Liver (tissue), 9 donors: ENCODE data around the gene BMP6. TPM values are rescaled to one million over a fixed set of nuclear protein-coding genes. Genes with fewer than 3 reads are reported as not detected.

ENCODE experiments used
- DNase-seq: peaks from one replicate; pipeline ENCODE4 v3.0.0-alpha.2; 2017; ENCODE audit warnings: low spot score
- H3K27ac ChIP-seq, 2 donors: one replicate each; pipeline ENCODE4 v1.7.0; 2013; ENCODE audit warnings: inconsistent platforms in 2 of 2, low read length in 2 of 2, control low read depth in 1 of 2, low read depth in 1 of 2, mild to moderate bottlenecking in 1 of 2
- H3K27me3 ChIP-seq, 4 donors: one replicate each; pipeline versions ENCODE4 v1.6.1 to v1.7.0; 2013; ENCODE audit warnings: low read length in 3 of 4, inconsistent platforms in 1 of 4, mild to moderate bottlenecking in 1 of 4, moderate library complexity in 1 of 4; ENCODE audit not compliant: control insufficient read depth in 4 of 4, insufficient read depth in 4 of 4
- H3K36me3 ChIP-seq, 4 donors: one replicate each; pipeline versions ENCODE4 v1.6.1 to v1.7.0; 2013; ENCODE audit warnings: low read length in 3 of 4, mild to moderate bottlenecking in 3 of 4, low read depth in 1 of 4, moderate library complexity in 1 of 4; ENCODE audit not compliant: control insufficient read depth in 4 of 4, insufficient read depth in 3 of 4
- H3K4me1 ChIP-seq, 4 donors: one replicate each; pipeline versions ENCODE4 v1.6.1 to v1.7.0; 2013; ENCODE audit warnings: low read length in 3 of 4, mild to moderate bottlenecking in 3 of 4, moderate library complexity in 1 of 4; ENCODE audit not compliant: control insufficient read depth in 4 of 4, insufficient read depth in 4 of 4
- H3K4me3 ChIP-seq, 3 donors: one replicate each; pipeline versions ENCODE4 v1.6.1 to v1.7.0; 2013; ENCODE audit warnings: low read length in 3 of 3, control low read depth in 1 of 3, low read depth in 1 of 3, mild to moderate bottlenecking in 1 of 3
- H3K9ac ChIP-seq, 2 donors: one replicate each; pipeline ENCODE4 v1.7.0; 2013; ENCODE audit warnings: low read length in 2 of 2, mild to moderate bottlenecking in 2 of 2, moderate library complexity in 2 of 2, control low read depth in 1 of 2, low read depth in 1 of 2
- H3K9me3 ChIP-seq, 4 donors: one replicate each; pipeline versions ENCODE4 v1.6.1 to v1.7.0; 2013; ENCODE audit warnings: low read length in 3 of 4; ENCODE audit not compliant: control insufficient read depth in 4 of 4
- FOXA1 ChIP-seq: IDR thresholded peaks from 2 replicates; pipeline ENCODE4 v1.6.1; 2016; ENCODE audit warnings: antibody characterized with exemption
- GABPA ChIP-seq, 2 donors: IDR thresholded peaks in 1 of 2; conservative IDR thresholded peaks in 1 of 2; 2 replicates each; pipeline ENCODE4 v1.6.1; 2016; ENCODE audit warnings: antibody characterized with exemption in 2 of 2, mild to moderate bottlenecking in 1 of 2, moderate library complexity in 1 of 2
- HNF4G ChIP-seq: IDR thresholded peaks from 2 replicates; pipeline ENCODE4 v1.6.1; 2016; ENCODE audit warnings: antibody characterized with exemption
- JUND ChIP-seq, 2 donors: IDR thresholded peaks; 2 replicates each; pipeline ENCODE4 v1.6.1; 2016; ENCODE audit warnings: antibody characterized with exemption in 2 of 2
- RAD21 ChIP-seq, 2 donors: IDR thresholded peaks; 2 replicates each; pipeline ENCODE4 v1.6.1; 2016; ENCODE audit warnings: antibody characterized with exemption in 2 of 2, mild to moderate bottlenecking in 2 of 2
- REST ChIP-seq: IDR thresholded peaks from 2 replicates; pipeline ENCODE4 v1.6.1; 2016; ENCODE audit warnings: antibody characterized with exemption, mild to moderate bottlenecking
- RXRA ChIP-seq, 2 donors: IDR thresholded peaks; 2 replicates each; pipeline ENCODE4 v1.6.1; 2017 to 2018; ENCODE audit warnings: antibody characterized with exemption in 2 of 2, mild to moderate bottlenecking in 1 of 2
- SP1 ChIP-seq: IDR thresholded peaks from 2 replicates; pipeline ENCODE4 v1.6.1; 2018; ENCODE audit warnings: antibody characterized with exemption, mild to moderate bottlenecking
- TAF1 ChIP-seq: conservative IDR thresholded peaks from 2 replicates; pipeline ENCODE4 v1.6.1; 2016; ENCODE audit warnings: antibody characterized with exemption, mild to moderate bottlenecking
- WGBS: extraction: QIAGEN DNeasy Blood & Tissue Kit; methylation state at CpG from one replicate; pipeline ENCODE4 v1.1.7; 2013; 5-methylcytosine and 5-hydroxymethylcytosine counted together
- polyA plus RNA-seq, 2 donors: library from polyadenylated mRNA; stranded (reverse) in 1 of 2; unstranded in 1 of 2; fragments of 200-250 nt in 1 of 2; fragments of >200 nt in 1 of 2; fragmentation: Nextera tagmentation in 1 of 2; extraction: Ambion mirVana in 1 of 2; gene quantifications; one replicate each; pipeline versions ENCODE4 v1.2.1 to v1.2.3, GENCODE V29; 2013 to 2015
- total RNA-seq, 2 donors: library from RNA; depleted of rRNA; stranded (reverse); fragments of >200 nt; gene quantifications; one replicate each; pipeline ENCODE4 v1.2.3, GENCODE V29; 2014
- TF ChIP-seq, protein P1 (sequence below): fragments of 150-350 bp; IDR thresholded peaks from 2 replicates; pipeline ENCODE4 v1.5.1; 2017; ENCODE audit warnings: improper control_type of control experiment, low read depth, low read length; ENCODE audit not compliant: missing input control
- TF ChIP-seq, protein P2 (sequence below): IDR thresholded peaks from 2 replicates; pipeline ENCODE4 v1.6.1; 2016; ENCODE audit warnings: antibody characterized with exemption
- donor health status: healthy.
- donor health status: healthy.
- donor health status: healthy.
- donor health status: healthy.
- donor health status: healthy.

Gene BMP6
- total and polyA plus RNA-seq, 4 donors: 0.57 to 5.9 (median 2.3) TPM

DNA sequence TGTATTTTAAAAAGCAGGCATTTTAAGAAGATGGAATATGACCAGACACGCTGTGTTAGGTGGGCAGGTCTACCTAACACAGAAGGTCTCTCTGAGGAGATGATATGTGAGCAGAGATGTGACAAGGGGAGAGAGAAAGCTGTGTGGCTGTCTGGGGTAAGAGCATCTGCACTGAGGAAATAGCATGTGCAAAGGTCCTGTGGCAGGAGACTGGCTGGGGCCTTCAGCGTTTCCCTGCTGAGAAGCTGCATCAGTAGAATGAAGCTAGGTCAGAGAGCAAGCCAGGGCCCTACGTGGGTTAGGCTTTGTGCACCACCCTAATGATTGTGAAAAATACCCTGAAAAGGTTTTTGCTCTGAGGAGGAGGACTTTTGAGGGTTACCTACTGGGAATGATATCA is 97.7 kb downstream of the BMP6 start:
- H3K27me3 ChIP-seq: no peaks in the 10 kb centered on the region
- H3K27ac ChIP-seq: no peak overlapping the region
- no peak for DNase-seq
- no peak overlapping the region for H3K4me3 ChIP-seq
- H3K9ac ChIP-seq: no peak overlapping the region
- no peaks in the 10 kb centered on the region for H3K9me3 ChIP-seq
- H3K36me3 ChIP-seq: no peaks in the 10 kb centered on the region
- TF ChIP-seq, protein P1, sequence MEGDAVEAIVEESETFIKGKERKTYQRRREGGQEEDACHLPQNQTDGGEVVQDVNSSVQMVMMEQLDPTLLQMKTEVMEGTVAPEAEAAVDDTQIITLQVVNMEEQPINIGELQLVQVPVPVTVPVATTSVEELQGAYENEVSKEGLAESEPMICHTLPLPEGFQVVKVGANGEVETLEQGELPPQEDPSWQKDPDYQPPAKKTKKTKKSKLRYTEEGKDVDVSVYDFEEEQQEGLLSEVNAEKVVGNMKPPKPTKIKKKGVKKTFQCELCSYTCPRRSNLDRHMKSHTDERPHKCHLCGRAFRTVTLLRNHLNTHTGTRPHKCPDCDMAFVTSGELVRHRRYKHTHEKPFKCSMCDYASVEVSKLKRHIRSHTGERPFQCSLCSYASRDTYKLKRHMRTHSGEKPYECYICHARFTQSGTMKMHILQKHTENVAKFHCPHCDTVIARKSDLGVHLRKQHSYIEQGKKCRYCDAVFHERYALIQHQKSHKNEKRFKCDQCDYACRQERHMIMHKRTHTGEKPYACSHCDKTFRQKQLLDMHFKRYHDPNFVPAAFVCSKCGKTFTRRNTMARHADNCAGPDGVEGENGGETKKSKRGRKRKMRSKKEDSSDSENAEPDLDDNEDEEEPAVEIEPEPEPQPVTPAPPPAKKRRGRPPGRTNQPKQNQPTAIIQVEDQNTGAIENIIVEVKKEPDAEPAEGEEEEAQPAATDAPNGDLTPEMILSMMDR: no peak
- TF ChIP-seq REST (no peak), FOXA1 (no peak), RAD21 (IDR thresholded peaks at IDR 0.05) (no peak)
- H3K4me1 ChIP-seq: no peaks in the 10 kb centered on the region
- WGBS: 85% methylated on average over 3 of the region's 3 CpGs

DNA sequence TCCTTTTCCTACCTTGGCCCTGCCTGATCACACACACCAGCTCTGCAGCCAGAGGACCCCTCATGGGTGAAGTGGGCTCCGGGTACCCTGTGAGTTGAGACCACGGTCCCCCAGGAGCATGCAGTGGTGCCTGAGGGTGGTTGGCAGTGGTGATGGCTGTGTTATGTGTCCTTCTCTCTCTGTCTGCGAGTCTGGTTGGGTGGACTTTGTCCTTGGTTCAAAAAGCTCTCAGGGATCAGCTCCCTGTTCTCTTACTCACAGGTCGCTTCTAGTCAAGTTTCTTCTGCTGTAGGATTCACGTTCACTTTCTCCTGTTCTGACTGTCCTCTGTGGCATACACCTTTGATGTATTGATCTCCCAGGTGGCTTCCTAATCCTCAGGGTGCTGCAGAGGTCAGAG is 100.1 kb downstream of the BMP6 start:
- Histone ChIP-seq H3K9ac (no peak overlapping the region), H3K9me3 (no peaks in the 10 kb centered on the region), H3K27ac (no peak overlapping the region), H3K4me1 (no peaks in the 10 kb centered on the region), H3K36me3 (no peaks in the 10 kb centered on the region), H3K27me3 (peaks cover 0 to 3% (median 0%) of the 10 kb centered on the region in 4 donors), H3K4me3 (no peak overlapping the region)
- DNase-seq: no peak
- TF ChIP-seq RAD21 (IDR thresholded peaks at IDR 0.05): no peak
- no peak for TF ChIP-seq HNF4G
- TF ChIP-seq REST: no peak
- TF ChIP-seq RXRA (IDR thresholded peaks at IDR 0.05): no peak
- TF ChIP-seq SP1: no peak
- TF ChIP-seq TAF1: no peak
- TF ChIP-seq FOXA1: no peak
- no peak for TF ChIP-seq GABPA (IDR thresholded peaks at IDR 0.05 in 1 of 2, conservative IDR thresholded peaks at IDR 0.05 in 1 of 2)
- TF ChIP-seq, protein P2, sequence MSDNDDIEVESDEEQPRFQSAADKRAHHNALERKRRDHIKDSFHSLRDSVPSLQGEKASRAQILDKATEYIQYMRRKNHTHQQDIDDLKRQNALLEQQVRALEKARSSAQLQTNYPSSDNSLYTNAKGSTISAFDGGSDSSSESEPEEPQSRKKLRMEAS: no peak
- no peak for TF ChIP-seq JUND (IDR thresholded peaks at IDR 0.05)
- WGBS: 75% methylated on average over 5 of the region's 5 CpGs
